ENCODE data around the gene AMH.

The AMH gene

DNA sequence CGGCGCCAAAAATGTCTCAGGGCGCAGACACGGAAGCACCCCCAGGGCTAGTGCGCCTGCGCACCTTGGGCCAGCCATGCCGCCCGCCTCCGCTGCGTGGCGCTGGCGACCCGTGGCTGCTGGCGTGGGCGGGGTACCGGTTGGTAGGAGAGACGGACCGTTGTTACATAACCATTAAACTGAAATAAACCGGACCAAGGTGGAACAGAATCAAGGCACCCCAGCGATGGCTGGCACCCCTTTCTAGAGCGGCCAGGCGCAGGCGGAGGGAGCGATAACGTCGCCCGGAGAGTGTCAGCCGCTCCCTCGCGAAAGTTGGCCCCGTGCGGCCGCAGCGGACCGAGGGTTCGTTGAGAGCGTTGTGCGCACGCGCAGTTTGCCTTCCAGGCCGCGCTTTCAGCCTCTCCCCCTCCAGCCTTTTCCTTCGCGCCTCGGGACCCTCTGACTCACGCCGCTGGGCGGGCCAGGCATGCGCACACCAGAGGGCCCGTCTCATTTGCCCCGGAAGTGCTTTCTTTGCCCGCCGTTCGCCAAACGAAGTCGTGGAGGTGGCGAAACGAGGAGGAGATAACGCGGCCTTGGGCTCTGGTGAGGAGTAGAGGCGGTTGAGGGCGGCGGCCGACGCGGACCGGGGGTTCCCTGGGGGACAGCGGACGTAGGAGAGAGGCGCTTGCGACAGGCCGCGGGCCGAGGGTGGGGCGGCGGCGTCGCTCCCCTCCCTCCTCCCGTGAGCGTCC lies 12.6 kb upstream of the AMH start, which contains the start of the genes PLEKHJ1 and SF3A2:
Gene PLEKHJ1, minus strand, starts transcription at position 16 of the 737 bp plus-strand sequence. CDS start 81 bp downstream, outside the sequence.
Gene SF3A2, plus strand, starts transcription at position 511 of the 737 bp plus-strand sequence. CDS start 6,595 bp downstream, outside the sequence.
- DNase-seq: peak; percentile 99

DNA sequence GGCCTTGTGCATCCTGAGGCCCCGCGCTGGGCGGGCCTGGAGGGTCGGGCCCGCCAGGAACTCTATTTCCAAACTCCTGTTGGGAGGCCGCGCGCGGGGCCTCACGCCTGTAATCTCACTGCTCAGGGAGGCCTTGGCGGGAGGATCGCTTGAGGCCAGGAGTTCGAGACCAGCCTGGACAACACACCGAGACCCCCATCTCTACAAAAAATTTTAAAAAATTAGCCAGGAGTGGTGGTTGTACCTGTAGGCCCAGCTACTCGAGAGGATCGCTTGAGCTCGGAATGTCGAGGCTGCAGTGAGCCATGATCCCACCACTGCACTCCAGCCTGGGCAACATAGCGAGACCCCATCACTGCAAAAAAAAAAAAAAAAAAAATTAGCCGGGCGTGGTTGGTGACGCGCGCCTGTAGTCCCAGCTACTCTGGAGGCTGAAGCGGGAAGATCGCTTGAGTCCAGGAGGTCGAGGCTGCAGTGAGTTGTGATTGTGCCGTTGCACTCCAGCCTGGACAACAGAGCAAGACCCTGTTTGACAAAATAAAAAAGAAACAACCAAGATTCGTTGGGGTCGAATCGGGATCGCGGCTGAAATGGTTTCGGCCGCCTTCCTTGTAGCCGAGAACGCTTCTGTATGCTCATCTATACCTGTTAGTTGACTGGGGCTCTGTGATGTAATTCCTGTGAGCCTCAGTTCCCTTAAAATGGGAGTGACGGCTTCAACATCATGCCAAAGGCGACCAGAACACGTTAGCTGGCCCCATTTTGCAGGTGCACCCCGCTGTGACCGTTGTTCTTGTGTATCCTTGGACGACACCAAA lies 11.9 kb upstream of the AMH start:
- DNase-seq: no peak

DNA sequence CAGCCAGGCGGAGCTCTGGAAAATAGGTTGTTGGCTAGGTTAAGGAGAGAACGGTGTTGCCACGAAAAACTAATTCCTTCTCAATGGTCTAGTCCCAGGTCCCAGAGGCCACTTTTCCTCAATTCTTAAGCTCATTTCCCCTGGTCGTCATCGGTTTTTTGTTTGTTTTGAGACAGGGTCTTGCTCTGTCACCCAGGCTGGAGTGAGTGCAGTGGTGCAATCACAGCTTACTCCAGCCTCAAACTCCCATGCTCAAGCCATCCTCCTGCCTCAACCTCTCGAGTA lies 11.3 kb upstream of the AMH start:
- no peak for DNase-seq

DNA sequence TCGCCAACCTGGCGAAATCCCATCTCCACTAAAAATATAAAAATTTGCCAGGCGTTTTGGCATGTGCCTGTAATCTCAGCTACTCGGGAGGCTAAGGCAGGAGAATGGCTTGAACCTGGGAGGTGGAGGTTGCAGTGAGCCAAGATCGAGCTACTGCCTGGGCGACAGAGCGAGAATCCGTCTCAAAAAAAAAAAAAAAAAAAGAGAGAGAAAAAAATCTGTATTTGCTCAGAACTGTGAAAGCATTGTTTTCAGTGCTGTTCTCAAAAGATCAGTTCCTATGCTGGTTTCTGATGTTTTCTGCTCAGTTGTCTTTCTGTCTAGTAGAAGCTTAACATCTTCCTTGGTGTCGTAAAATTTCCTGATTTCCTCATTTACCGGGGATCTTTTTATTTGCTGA lies 9.9 kb upstream of the AMH start:
- no peak for DNase-seq

DNA sequence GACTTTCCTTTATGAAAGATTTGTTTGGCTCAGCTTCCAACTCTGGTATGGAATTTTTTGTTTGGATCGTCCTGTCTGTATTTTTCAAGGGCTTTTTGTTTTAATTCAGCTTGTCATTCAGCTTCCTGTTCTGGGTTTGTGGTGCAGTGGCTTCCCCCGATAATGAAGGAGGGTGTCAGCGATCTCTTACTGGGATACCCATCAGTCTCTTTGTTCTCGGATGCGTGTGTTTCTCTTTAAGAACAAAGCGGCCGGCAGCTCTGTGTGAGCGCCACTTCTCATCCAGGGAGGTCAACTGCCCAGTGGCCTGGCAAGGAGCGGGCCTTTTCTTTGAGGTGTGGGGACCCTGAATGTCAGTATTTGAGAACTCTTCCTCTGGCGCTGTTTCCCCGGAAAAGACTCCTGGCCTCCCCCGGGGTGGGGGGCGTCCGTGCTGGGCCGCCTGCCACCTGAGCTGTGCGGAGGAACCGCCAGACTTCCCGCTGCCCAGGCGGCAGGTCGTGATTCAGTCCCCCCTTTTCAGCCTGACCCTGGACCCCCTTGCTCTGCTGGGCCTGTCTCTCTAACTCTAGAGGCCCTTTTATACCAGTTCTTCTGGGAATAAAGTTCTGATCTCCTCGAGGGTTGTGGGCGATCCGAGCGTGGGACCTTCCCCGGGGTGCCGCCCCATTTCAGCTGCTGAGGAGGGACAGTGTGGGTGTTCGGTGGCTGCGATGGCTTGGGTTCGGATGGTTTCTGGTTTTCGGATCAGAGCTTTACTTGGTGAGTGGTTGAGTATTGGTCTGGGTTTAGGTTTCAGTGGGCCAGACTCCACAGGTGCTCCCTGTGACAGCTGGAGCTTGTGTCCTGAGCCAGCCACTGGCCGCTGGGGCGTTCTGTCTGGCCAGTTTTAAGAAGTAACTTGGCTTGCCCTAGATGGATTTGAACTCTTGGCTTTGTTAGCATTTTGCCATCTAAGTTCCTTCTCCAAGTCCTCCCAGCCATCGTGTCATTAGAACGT lies 9.1 kb upstream of the AMH start:
- no peak for DNase-seq

DNA sequence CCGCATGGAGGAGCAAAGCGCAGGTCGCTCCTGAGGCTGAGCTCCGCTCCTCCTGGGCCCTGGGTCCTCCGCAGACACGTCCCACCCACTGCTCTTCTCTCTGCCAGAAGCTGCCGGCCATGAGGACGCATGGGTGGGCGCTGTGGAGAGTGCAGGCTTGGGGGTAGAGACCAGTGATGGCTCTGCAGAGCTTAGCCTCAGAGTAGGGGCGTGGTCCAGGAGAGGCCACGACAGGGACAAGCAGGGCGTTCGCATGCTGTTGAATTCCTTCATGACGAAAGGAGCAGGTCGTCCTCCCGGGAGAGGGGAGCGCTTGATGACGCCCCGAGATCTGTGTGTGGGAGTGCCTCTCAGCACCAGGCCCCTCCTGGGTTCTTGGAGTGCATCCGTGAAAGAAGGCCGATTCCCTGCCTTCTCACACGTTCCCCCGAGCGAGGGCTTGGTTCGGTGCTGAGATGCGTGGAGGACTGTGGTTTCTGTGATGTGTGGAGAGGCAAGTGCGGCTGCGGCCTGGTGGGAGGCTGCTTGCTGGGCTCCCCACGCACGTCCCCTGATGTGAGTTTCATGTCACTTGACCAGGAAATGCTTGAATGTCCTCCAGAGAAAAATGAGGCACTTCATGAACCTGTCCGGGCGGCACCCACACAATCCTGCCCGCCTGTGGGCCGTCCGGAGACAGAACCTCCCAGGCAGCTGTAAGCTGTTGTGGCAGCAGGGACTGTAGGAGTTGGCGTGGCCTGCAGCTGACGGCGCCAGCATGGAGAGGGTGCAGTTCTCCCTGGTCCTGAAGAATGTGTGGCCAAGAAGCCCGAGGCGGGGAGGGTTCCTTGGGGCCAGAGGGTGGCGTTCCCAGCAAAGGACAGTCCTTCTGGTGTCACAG lies 8.0 kb upstream of the AMH start:
- DNase-seq: no peak

DNA sequence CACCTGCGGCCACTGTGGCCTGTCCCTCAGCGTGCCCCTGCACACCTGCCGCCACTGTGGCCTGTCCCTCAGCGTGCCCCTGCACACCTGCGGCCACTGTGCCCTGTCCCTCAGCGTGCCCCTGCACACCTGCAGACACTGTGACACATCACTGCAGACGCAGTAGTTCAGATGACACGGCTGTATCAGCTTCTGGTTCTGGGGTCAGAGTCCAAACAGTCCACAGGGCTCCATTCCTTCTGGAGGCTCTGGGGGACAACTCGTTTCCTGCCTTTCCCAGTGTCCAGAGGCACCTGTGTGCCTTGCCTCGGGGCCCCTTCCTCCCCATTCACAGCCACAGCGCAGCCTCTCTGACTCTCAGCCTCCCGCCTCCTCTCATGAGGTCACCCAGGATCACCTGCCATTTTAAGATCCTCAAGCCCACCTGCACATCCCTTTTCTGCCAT lies 7.0 kb upstream of the AMH start:
- DNase-seq: no peak

DNA sequence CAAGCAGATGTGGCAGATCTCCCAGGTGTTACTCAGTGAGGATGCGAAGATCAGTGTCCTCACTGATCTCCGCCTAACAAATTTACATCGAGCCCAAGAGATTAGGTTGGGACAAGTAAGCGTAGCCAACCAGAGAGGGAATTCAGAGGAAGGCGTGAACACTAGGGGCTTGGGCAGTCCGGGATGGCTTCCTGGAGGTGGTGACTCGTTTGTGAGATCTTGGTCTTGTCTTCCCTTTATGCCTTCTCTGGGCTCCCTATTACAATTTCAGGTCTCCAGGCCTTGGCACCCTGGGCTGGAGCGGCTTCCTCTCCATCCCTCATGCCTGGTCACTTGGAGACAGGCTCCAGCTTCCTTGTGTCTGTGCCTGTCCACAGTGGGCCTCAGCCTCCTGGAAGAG lies 6.3 kb upstream of the AMH start:
- DNase-seq: no peak

DNA sequence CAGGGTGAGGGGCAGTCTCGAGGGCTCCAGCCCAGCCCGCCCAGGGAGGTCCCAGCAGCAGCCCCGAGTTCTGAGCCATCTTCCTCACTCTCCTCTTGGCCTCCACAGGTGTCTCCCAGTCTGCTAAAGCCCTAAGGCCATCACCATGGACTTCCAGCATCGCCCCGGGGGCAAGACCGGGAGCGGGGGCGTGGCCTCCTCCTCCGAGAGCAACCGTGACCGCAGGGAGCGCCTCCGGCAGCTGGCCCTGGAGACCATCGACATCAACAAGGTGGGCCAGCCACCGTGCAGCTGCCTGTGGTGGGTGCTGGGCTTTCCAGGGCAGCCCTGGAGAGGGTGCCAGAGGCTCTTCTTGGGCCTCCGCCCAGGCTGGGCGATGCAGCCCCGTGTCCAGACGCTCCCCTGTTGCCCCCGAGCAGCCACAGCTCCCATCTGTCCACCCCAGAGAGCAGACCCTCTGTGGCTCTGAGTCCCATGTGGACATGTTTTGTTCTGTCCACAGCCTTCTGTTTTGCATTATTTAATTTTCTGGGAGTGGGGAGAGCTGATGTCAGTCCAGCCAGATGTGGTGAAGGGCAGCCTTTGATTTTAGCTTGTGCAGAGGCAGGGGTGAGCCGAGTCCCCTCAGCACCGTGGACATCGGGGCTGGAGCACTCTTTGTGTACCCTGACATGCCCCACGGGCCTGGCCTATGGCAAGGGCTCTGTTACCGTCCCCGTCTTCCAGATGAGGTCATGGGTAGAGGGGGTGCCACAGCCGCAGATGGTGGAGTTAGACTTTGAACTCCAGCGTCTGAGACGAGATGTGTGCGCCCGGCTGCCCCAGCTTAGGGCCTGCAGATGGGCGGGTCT lies 5.6 kb upstream of the AMH start:
- no peak for DNase-seq

DNA sequence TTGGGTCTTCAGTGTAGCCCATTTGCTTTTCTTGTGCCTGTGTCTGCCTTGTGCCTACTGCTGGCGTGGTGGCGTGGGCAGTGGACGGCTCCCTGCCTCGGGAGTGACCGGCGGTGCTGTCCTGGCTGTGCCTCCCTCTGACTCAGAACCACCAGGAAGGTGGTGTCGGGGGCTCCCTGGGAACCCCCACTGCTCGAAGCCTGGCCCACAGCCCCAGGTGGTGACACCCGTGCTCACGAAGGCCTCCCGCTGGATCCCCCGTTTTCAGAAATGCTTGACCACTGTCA lies 5.1 kb upstream of the AMH start:
- no peak for DNase-seq

DNA sequence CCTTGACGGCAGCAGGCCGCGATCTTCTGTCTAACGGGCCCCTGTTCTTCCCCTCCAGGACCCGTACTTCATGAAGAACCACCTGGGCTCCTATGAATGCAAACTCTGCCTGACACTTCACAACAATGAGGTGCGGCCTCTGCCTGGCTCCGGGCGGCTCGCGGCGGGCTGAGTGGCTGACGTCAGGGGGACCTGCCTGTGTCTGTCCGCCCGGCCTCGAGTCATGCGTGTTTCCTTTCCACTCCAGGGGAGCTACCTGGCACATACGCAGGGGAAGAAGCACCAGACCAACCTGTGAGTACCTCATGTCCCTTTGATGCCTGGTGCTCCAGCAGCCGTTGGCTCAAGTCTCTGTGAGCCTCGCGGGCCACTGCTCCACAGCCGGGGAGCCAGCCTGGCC lies 4.6 kb upstream of the AMH start:
- DNase-seq: no peak

DNA sequence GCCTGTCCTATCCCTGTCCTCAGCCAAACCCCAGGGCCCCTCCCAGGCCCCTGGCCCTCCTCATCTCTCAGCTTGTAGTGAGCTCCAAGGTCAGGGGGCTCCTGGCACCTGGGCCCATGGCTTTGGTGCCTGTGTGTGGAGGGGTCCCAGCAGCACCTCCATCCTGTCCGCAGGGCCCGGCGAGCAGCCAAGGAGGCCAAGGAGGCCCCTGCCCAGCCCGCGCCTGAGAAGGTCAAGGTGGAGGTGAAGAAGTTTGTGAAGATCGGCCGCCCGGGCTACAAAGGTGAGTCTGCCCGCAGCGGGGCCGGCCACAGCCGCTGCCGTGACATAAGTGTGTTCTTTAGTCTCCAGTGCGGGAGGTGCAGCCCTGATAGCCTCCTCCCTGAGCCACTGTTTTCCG lies 3.9 kb upstream of the AMH start:
- DNase-seq: no peak

DNA sequence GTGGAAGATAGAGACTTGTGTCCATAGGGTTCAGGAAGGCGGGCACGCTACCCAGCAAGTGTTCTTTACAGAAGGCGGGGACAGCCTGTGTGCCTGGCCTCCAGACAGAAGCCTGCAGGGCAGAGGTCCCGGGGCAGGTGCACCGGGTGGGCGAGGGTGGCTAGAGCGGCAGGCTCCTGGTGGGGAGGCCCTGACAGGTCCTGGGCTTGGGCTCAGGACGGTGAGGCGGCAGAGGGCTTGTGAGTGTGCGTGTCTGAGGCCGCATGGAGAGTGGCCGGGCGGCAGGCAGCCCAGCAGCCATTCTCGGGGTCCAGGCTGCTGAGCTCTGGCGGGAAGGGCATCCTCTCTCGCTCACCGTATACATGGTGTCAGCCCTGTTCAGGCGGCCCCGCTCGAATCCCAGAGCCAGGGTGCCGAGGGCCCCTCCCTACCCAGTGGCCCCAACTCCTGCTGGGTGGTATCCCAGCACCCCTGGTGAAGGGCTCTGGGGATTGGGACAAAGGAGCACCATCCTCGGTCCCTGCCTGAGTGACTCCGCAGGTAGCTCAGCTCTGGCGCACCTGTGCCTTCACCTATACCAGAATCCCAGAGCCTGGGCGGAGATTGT lies 3.0 kb upstream of the AMH start:
- no peak for DNase-seq

DNA sequence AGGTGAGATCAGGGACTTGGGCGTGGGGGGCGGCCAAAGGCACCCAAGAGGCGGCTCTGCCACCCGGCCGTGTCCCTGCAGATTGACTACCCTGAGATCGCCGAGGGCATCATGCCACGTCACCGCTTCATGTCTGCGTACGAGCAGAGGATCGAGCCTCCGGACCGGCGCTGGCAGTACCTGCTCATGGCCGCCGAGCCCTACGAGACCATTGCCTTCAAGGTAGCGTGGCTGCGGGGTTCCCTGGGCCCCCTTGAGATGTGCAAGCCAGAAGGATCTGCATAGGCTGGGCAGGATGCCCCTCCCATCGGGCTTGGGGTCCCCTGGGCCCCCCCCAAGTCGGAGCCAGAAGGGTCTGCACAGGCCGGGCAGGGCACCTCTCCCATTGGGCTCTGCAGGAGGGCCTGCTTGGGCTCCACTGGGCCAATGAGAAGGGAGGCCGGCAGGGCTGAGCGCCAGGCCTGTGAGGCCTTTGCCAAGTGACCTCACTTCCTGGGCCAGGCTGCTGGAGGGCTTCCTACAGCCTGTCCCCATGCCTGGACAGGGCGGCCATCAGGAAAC lies 2.2 kb upstream of the AMH start:
- no peak for DNase-seq

DNA sequence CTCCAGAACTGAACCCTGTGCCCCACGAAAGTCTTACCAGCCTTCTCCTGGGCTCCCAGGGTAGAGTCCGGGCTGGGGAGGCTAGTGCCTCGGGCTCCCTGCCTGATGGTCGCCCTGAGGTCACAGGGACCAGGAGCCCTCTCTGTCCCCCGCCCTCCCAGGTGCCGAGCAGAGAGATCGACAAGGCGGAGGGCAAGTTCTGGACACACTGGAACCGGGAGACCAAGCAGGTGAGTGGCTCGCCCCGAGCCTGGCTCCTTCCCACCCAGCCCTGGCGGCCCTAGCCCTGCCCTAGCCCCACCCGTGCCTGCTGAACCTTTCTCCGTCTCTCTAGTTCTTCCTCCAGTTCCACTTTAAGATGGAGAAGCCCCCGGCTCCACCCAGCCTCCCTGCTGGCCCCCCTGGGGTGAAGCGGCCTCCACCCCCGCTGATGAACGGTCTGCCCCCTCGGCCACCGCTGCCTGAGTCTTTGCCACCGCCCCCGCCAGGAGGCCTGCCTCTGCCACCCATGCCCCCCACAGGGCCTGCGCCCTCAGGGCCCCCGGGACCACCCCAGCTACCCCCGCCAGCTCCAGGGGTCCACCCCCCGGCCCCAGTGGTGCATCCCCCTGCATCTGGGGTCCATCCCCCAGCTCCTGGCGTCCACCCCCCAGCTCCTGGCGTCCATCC lies 1.6 kb upstream of the AMH start:
- no peak for DNase-seq

DNA sequence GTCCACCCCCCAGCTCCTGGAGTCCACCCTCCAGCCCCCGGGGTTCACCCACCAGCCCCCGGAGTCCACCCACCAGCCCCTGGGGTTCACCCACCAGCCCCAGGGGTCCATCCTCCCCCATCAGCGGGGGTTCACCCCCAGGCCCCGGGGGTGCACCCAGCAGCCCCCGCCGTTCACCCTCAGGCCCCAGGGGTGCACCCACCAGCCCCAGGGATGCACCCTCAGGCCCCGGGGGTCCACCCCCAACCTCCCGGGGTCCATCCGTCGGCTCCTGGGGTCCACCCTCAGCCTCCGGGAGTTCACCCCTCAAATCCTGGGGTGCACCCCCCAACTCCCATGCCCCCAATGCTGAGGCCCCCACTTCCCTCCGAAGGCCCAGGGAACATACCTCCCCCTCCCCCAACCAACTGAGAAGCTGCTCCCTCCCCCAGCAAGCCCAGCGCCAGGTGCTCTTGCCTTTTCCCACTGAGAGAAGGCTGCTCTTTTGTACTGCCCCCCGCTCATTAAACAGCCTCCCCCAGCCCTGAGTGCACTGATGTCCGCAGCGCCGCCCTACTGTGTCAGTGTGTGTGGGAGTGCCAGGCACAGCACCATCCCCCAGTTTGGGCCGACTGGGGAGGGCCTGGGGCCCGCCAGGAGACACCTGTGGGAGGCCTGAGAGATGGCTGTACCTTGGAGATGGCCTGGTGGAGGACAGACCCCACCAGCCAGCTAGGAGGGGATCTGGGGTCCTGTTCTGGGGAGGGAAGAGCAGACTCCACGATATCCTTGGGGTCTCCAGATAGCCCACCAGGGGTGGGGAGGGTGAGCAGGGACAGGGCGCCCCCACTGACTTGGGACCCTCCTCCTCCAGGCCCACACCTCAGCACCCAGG lies 750 bp upstream of the AMH start:
- DNase-seq: no peak

DNA sequence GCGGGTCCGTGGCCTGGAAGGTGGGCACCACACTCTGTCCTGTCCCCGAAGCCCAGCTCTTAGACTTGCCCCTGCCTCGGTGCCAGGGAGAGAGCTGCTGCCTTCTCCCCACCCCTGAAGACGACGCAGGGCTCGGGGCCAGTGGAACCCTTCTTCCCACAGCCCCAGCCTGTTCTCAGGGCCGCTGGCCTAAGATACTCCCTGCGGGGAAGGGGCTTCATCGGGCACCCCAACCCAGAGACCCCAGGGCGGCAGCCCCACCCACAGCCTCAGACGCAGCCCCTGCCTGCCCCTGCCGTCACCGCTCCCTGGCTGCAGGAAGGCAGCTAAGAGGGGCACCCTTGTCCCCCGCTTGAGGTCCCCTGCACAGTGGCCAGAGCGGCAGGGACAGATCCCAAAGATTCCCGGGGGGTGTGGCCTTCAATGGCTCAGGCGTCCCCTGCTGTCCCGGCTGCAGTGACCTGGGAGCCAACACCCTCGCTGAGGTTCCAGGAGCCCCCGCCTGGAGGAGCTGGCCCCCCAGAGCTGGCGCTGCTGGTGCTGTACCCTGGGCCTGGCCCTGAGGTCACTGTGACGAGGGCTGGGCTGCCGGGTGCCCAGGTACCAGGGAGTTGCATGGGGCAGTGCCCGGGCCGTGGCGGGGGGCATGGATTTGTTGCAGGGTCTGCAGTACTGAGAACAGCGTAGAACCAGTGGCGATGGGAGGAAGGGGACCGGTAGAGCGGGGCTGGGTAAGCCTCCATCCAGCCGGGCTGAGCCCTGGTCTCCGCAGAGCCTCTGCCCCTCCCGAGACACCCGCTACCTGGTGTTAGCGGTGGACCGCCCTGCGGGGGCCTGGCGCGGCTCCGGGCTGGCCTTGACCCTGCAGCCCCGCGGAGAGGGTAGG lies 1.0 kb downstream of the AMH start:
- DNase-seq: no peak

DNA sequence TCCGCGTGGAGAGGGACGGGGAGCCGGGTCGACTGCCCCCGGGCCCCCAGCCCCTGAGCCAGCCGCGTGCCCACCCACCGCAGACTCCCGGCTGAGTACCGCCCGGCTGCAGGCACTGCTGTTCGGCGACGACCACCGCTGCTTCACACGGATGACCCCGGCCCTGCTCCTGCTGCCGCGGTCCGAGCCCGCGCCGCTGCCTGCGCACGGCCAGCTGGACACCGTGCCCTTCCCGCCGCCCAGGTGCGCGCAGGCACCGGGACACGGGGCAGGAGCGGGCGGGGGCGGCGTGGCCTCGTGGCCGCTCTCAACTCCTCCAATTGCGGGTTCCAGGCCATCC lies 1.6 kb downstream of the AMH start:
- DNase-seq: no peak
